ENCODE measurements around the gene UBXN6. TPM values are rescaled to one million over a fixed set of nuclear protein-coding genes. Genes with fewer than 3 reads are reported as not detected.
A peak's percentile ranks its signal among the peaks of the same experiment; 100 is the strongest.

The UBXN6 gene
- total RNA-seq, 1 experiment from 2014 or later: 76.5 TPM

DNA sequence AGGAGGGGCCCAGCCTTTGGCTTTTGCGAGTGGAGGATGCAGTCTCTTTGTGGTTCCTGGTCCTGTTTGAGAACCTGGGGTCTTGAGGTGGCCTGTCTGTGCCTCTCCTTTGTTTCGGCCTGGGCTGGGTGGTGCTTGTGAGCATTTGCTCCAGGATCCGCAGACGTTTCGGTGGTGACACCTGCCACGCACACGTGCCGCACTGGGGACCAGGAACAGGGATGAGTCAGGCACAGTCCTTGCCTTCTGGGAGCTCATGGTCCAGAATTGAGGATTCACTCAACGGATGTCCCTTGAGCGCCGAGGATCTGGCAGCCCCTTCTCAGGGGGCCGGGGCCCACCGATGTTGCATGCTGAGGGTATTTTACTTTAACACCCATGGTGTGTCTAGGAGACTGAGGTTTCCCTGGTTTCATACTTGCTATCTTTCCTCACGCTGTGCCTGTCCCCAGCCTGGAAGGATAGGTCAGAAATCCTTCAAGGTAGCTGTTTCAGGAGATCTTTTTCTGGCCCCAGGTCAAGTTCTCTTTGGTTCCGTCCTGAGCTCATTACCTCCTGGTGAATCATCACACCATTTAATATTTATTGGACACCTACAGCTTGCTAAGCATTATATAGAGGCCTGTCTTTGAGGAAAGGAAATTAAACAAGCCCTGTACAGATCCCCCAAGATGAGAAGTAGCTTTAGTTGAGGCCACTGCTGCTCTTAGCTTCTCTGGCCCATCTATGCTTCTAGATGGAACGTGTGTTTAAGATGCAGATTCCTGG, 19.6 kb upstream of the UBXN6 start:
- DNase-seq (ENCODE audit: low read depth, low spot score): no peak

More for the DNA sequence above, 19.6 kb upstream of the UBXN6 start:
- H4K20me1 ChIP-seq (ENCODE audit: insufficient read depth): no peaks in the 10 kb centered on the region
- H3K79me2 ChIP-seq (ENCODE audit: insufficient read depth, low read length): peaks cover 27% of the 10 kb centered on the region
- POLR2A ChIA-PET: no interaction called here
- H3K4me2 ChIP-seq (ENCODE audit: low read length): no peak overlapping the region
- no peak overlapping the region for H3K4me3 ChIP-seq (replicated peaks in 1 of 2; ENCODE audit: low read depth in 1 of 2, low read length in 2 of 2)
- no peaks in the 10 kb centered on the region for H3K9me2 ChIP-seq (ENCODE audit: insufficient read depth)
- intact Hi-C loops (cut with micrococcal nuclease): no loop called here
- H3K4me1 ChIP-seq (ENCODE audit: control insufficient read depth in 1 of 2, insufficient read depth in 2 of 2, low read length in 2 of 2): peaks cover 8 to 16% of the 10 kb centered on the region in 2 experiments
- H3K9me3 ChIP-seq (ENCODE audit: control insufficient read depth in 1 of 2, insufficient read depth in 1 of 2, low read depth in 1 of 2, low read length in 2 of 2): no peaks in the 10 kb centered on the region
- no peak for TF ChIP-seq YY1 (IDR thresholded peaks at IDR 0.05; ENCODE audit: extremely low read depth, insufficient replicate concordance, low read depth, low read length)
- no peak for TF ChIP-seq JUND (IDR thresholded peaks at IDR 0.05)
- no peak for TF ChIP-seq RAD21 (IDR thresholded peaks at IDR 0.05; ENCODE audit: low read depth)
- TF ChIP-seq CEBPB (IDR thresholded peaks at IDR 0.05; ENCODE audit: low read depth): no peak
- no peak for TF ChIP-seq SIN3A (IDR thresholded peaks at IDR 0.05; ENCODE audit: low read depth)
- TF ChIP-seq CBX3 (IDR thresholded peaks at IDR 0.05; ENCODE audit: low read depth): no peak
- TF ChIP-seq POLR2AphosphoS5 (IDR thresholded peaks at IDR 0.05; ENCODE audit: low read depth, low read length): no peak
- TF ChIP-seq, protein P1, sequence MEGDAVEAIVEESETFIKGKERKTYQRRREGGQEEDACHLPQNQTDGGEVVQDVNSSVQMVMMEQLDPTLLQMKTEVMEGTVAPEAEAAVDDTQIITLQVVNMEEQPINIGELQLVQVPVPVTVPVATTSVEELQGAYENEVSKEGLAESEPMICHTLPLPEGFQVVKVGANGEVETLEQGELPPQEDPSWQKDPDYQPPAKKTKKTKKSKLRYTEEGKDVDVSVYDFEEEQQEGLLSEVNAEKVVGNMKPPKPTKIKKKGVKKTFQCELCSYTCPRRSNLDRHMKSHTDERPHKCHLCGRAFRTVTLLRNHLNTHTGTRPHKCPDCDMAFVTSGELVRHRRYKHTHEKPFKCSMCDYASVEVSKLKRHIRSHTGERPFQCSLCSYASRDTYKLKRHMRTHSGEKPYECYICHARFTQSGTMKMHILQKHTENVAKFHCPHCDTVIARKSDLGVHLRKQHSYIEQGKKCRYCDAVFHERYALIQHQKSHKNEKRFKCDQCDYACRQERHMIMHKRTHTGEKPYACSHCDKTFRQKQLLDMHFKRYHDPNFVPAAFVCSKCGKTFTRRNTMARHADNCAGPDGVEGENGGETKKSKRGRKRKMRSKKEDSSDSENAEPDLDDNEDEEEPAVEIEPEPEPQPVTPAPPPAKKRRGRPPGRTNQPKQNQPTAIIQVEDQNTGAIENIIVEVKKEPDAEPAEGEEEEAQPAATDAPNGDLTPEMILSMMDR (IDR thresholded peaks at IDR 0.05 in 2 of 3, conservative IDR thresholded peaks at IDR 0.05 in 1 of 3; ENCODE audit: borderline replicate concordance in 1 of 3, insufficient read depth in 1 of 3, low read depth in 2 of 3, low read length in 2 of 3): no peak
- no peak for TF ChIP-seq ELF1 (IDR thresholded peaks at IDR 0.05; ENCODE audit: borderline replicate concordance, low read depth)
- TF ChIP-seq, protein P2, sequence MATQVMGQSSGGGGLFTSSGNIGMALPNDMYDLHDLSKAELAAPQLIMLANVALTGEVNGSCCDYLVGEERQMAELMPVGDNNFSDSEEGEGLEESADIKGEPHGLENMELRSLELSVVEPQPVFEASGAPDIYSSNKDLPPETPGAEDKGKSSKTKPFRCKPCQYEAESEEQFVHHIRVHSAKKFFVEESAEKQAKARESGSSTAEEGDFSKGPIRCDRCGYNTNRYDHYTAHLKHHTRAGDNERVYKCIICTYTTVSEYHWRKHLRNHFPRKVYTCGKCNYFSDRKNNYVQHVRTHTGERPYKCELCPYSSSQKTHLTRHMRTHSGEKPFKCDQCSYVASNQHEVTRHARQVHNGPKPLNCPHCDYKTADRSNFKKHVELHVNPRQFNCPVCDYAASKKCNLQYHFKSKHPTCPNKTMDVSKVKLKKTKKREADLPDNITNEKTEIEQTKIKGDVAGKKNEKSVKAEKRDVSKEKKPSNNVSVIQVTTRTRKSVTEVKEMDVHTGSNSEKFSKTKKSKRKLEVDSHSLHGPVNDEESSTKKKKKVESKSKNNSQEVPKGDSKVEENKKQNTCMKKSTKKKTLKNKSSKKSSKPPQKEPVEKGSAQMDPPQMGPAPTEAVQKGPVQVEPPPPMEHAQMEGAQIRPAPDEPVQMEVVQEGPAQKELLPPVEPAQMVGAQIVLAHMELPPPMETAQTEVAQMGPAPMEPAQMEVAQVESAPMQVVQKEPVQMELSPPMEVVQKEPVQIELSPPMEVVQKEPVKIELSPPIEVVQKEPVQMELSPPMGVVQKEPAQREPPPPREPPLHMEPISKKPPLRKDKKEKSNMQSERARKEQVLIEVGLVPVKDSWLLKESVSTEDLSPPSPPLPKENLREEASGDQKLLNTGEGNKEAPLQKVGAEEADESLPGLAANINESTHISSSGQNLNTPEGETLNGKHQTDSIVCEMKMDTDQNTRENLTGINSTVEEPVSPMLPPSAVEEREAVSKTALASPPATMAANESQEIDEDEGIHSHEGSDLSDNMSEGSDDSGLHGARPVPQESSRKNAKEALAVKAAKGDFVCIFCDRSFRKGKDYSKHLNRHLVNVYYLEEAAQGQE (IDR thresholded peaks at IDR 0.05; ENCODE audit: low read depth): no peak
- TF ChIP-seq, protein P3, sequence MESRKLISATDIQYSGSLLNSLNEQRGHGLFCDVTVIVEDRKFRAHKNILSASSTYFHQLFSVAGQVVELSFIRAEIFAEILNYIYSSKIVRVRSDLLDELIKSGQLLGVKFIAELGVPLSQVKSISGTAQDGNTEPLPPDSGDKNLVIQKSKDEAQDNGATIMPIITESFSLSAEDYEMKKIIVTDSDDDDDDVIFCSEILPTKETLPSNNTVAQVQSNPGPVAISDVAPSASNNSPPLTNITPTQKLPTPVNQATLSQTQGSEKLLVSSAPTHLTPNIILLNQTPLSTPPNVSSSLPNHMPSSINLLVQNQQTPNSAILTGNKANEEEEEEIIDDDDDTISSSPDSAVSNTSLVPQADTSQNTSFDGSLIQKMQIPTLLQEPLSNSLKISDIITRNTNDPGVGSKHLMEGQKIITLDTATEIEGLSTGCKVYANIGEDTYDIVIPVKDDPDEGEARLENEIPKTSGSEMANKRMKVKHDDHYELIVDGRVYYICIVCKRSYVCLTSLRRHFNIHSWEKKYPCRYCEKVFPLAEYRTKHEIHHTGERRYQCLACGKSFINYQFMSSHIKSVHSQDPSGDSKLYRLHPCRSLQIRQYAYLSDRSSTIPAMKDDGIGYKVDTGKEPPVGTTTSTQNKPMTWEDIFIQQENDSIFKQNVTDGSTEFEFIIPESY (IDR thresholded peaks at IDR 0.05; ENCODE audit: extremely low read depth, insufficient replicate concordance, low read length): no peak
- TSS peak; percentile 26 for BruUV-seq (replicated peaks)
- H3K27ac ChIP-seq (ENCODE audit: low read depth, low read length): no peak overlapping the region
- H3K9ac ChIP-seq (ENCODE audit: low read length): no peak overlapping the region
- H3K36me3 ChIP-seq (ENCODE audit: control insufficient read depth in 1 of 2, insufficient read depth in 2 of 2, low read length in 2 of 2): peaks cover 11 to 18% of the 10 kb centered on the region in 2 experiments
- no peak overlapping the region for H2AFZ ChIP-seq (ENCODE audit: low read depth, low read length, poor library complexity, severe bottlenecking)
- no peak for ATAC-seq
- CTCF ChIA-PET: no interaction called here
- RAD21 ChIA-PET (ENCODE audit: low non-redundant PET in 1 of 2, low total read pairs in 2 of 2, uncharacterized antibody in 2 of 2, unreplicated experiment in 2 of 2): no interaction called here
- no peaks in the 10 kb centered on the region for H3K27me3 ChIP-seq (ENCODE audit: insufficient read depth, low read length)
